GM13976 (cell line): Measurements from ENCODE around the gene LY86.
"Not testable (repeated sequence)": the region's sequence is repeated elsewhere in the genome, so short reads cannot be mapped to it uniquely, and the experiment has no call there.

Experiments
- DNase-seq: peaks from one replicate; pipeline ENCODE4 v3.0.0; 2012; ENCODE audit warnings: low spot score
- CTCF ChIP-seq: IDR thresholded peaks from 2 replicates; pipeline ENCODE4 v1.5.1; 2012; ENCODE audit warnings: borderline replicate concordance, mild to moderate bottlenecking; ENCODE audit not compliant: insufficient read depth; ENCODE audit errors: extremely low read depth, missing control alignments, control extremely low read depth
- in situ Hi-C: fragments of 300-500 bp; cut with MboI; formaldehyde crosslinking; loops from one replicate; pipeline ENCODE4 v1.12.0; 2022; ENCODE audit warnings: low sequenced_read_pairs, mixed read lengths, inconsistent platforms; ENCODE audit not compliant: unreplicated experiment

LY86 gene

GRCh38 chr6:6660339-6661045 lies 72.0 kb downstream of the LY86 start:
- no peak for TF ChIP-seq CTCF
- in situ Hi-C loops: no loop called here
- DNase-seq: no peak

GRCh38 chr6:6661191-6661590 lies 72.7 kb downstream of the LY86 start:
- TF ChIP-seq CTCF: no peak
- no peak for DNase-seq
- in situ Hi-C loops: no loop called here

GRCh38 chr6:6661684-6662083 lies 73.2 kb downstream of the LY86 start:
- no peak for TF ChIP-seq CTCF
- DNase-seq: no peak
- in situ Hi-C loops: no loop called here

- DNase-seq: no peak
- TF ChIP-seq CTCF: no peak
- in situ Hi-C loops: no loop called here
These were observed 75.1 kb downstream of the LY86 start for GRCh38 chr6:6663421-6664135.

- DNase-seq: no peak
- TF ChIP-seq CTCF: no peak
- in situ Hi-C loops: no loop called here
These were observed 77.2 kb downstream of the LY86 start for GRCh38 chr6:6665555-6666243.

GRCh38 chr6:6670150-6670549 lies 81.6 kb downstream of the LY86 start:
- DNase-seq, in situ Hi-C loops: not testable (repeated sequence)

GRCh38 chr6:6674872-6675271 lies 86.4 kb downstream of the LY86 start:
- DNase-seq: no peak
- in situ Hi-C loops: loop anchor here (25.0 kb wide), 2 partner anchors 562 to 937 kb away; no protein-coding TSS in a partner anchor
- no peak for TF ChIP-seq CTCF
